ACHN (cell line): ENCODE results near the gene PHF1.
A peak's percentile ranks its signal among the peaks of the same experiment; 100 is the strongest.
"Not testable (repeated sequence)": the region's sequence is repeated elsewhere in the genome, so short reads cannot be mapped to it uniquely, and the experiment has no call there.

Experiments used
- DNase-seq: peaks from one replicate; pipeline ENCODE4 v3.0.0-alpha.2; 2015
- in situ Hi-C: cut with HindIII; loops from 2 replicates; pipeline ENCODE4 v1.10.0; 2017; ENCODE audit warnings: low sequenced_read_pairs, low pct_ligation_motif_present, low pct_unique_long_range_greater_than_20kb

The PHF1 gene

DNA sequence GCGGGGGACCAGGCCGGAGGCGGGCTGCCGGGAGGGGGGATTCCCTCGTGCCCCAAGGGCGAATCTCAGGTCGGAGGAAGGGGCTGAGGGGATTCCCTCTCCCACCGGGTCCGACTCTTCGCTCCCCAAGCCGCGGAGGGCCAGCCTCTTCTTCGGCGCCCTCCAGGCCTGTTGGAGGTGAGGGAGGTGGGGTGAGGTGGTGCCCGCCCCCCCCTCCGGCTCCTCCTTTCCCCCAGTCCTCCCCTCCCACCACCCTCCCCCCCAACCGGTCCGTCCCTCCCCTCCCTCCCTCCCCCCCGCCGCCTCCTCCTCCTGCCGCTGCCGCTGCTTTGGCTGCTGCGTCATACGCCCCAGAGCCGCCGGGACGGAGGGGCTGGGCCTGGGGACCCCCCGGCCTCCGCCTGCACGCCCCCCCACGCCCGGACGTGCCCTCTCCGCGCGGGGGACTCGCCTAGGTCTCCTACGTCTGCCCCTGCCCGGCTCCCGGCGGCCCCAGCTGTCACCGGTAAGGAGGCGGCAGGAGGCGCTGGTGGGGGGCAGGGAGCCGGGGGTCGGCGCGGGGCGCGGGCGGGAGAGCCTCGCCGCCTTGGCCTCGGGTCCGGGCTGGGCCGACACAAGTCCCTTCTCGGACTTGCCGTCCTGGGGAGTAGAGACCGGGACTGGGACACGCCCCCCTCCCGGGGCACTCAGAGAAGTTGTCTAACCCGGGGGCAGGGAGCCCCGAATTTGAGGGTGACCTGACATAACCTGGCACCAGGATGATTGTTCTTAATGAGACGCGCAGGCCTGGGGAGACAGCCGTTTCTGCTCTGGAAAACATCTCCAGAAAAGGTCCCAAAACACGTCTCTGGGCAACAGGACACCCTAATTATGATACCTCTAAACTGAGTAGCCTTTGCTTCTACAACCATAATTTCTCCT lies at the start of gene PHF1:
Gene PHF1 (plus strand): TSS at position 304 of the 921 bp plus-strand sequence. CDS start 1,250 bp downstream, outside the sequence.
- in situ Hi-C loops: no loop called here
- peak; percentile 59 for DNase-seq

DNA sequence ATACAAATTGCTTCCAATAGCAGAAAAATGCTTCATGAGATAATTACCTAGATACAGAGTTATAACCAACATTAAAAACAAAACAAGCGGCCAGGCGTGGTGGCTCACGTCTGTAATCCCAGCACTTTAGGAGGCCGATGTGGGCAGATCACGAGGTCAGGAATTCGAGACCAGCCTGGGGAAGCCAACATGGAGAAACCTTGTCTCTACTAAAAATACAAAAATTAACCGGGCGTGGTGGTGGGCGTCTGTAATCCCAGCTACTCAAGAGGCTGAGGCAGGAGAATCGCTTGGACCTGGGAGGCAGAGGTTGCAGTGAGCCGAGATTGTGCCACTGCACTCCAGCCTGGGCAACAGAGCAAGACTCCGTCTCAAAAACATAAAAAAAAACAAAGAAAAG lies 47.3 kb upstream of the PHF1 start:
- DNase-seq, in situ Hi-C loops: not testable (repeated sequence)

DNA sequence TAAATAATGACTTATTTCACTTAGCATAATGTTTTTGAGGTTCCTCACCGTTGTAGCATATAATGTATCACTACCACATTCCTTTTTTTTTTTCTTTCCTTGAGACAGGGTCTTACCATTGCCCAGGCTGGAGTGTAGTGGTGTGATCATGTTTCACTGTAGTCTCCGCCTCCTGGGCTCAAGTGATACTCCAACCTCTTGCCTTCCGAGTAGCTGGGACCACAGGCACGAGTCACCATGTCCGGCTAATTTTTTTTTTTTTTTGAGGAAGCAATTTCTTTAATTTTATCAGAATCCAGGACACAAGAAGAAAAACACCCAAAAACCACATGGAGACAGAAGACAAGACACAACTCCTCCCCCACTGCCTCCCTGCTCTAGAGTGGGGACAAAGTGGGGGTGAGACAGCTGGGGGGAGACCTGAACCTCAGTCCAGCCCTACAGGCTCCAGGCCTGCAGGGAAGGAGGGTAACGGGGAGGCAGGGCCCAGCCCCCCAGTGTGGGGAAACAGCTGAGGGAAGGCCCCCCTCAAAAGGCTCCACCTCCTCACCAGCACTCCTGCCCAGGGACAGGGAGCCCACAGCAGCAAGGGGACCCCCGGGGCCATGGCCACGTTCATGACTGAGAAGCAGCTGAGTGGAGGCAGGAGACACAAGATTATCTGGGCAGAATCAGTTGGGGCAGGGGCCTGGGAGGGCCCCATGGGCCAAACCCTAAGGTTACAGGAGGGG lies 46.2 kb upstream of the PHF1 start:
- in situ Hi-C loops: not testable (repeated sequence)
- DNase-seq: peak; percentile 46

DNA sequence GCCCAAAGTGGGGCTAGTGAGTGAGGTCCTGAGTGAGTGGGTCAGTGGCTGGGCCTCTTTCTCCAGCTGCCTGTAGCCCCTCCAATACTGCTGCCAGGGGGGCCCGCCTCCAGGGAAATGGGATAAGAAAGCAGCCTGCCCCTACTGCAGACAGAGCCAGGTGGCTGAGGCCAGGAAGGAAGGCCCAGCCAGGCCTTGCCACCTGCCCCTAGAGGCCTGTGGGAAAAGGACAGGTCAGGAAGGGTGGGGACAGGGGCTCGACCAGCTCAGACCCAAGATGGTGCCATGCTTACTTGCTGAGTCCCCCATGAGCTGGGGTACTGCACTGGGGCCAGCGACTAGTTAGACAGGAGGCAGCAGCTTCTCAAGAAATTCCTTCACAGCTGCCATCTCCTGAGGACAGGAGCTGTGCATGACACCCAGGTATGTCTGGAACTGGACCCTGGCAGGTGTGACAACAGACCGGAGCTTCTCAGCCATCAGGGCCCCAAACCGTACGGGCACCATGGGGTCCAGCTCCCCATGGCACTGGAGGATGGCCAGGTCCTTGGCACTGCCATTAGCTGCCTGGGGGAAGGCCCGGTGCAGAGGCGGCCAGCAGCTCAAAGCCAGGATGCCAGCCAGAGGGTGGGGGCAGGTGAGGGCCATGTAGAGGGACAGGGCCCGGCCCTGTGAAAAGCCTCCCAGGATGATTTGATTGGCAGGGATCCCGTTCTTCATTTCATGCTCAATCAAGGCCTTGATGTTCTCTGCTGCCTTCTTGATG lies 45.4 kb upstream of the PHF1 start:
- in situ Hi-C loops, DNase-seq: not testable (repeated sequence)

GRCh38 chr6:33367009-33367714 lies 43.7 kb upstream of the PHF1 start:
- in situ Hi-C loops: no loop called here
- DNase-seq: no peak

- in situ Hi-C loops, DNase-seq: not testable (repeated sequence)
Measured at GRCh38 chr6:33367715-33368025, 43.1 kb upstream of the PHF1 start.

GRCh38 chr6:33371901-33372300 lies 38.9 kb upstream of the PHF1 start:
- in situ Hi-C loops, DNase-seq: not testable (repeated sequence)

GRCh38 chr6:33372526-33373123 lies 38.2 kb upstream of the PHF1 start:
- in situ Hi-C loops: no loop called here
- no peak for DNase-seq

DNA sequence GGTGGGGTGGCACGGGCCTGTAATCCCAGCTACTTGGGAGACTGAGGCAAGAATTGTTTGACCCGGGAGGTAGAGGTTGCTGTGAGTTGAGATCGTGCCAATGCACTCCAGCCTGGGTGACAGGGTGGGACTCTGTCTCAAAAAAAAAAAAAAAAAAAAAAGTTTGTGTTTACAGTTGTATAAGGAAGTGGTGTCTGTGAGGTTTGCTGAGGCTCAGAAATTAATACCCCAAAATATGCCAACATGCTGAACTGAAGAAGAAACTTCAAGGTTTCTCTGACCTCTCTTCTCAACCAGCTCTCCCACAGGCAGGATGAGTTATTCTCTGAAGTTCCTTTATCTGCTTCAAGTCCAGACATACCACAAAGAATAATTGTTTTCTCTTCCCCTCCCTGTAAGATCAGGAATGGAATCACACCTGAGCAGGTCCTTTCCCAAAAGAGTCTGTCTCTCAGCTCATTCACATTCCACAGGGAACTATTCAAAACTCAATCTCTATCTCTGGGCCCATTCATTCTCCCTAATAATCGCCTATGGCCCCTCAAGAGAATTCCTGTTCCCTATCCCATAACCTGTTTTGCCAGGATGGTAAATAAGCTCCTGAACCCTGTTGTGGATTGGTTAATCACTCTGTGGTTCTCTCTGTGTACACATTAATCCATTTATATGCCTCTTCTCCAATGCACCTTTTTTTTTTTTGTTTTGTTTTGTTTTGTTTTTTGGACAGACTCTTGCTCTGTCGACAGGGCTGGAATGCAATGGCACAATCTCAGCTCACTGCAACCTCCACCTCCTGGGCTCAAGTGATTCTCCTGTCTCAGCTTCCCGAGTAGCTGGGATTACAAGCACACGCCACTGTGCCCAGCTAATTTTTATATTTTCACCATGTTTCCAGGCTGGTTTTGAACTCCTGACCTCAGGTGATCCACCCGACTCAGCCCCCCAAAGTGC lies 36.6 kb upstream of the PHF1 start:
- in situ Hi-C loops: no loop called here
- DNase-seq: no peak

DNA sequence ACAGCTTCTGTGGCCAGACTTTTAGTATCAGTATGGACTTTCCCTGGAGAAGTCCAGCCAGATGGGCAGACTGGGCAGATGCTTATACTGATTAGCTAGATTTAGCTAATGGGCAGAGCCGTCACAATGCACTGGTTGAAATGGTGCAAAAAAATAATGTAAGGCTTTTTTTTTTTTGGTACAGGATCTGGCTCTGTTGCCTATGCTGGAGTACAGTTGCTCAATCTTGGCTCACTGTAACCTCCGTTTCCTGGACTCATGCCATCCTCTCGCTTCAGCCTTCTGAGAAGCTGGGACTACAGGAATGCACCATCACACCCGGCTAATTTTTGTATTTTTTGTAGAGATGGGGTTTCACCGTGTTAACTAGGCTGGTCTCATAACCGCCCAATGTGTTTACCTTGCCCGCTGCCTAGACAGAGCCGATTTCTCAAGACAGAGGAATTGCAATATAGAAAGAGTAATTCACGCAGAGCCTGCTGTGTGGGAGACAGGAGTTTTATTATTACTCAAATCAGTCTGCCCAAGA lies 35.6 kb upstream of the PHF1 start:
- in situ Hi-C loops: no loop called here
- DNase-seq: peak; percentile 62

DNA sequence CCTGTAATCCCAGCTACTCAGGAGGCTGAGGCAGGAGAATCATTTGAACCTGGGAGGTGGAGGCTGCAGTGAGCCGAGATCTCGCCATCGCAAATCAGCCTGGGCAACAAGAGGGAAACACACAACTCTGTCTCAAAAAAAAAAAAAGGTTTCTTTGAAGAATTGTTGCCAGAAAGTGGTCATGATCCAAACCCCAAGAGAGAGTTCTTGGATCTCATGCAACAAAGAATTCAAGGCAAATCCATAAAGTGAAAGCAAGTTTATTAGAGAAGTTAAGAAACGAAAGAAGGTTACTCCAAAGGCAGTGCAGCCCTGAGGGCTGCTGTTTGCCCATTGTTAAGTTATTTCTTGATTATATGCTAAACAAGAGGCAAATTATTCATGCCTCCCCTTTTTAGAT lies 33.6 kb upstream of the PHF1 start:
- in situ Hi-C loops: no loop called here
- no peak for DNase-seq

DNA sequence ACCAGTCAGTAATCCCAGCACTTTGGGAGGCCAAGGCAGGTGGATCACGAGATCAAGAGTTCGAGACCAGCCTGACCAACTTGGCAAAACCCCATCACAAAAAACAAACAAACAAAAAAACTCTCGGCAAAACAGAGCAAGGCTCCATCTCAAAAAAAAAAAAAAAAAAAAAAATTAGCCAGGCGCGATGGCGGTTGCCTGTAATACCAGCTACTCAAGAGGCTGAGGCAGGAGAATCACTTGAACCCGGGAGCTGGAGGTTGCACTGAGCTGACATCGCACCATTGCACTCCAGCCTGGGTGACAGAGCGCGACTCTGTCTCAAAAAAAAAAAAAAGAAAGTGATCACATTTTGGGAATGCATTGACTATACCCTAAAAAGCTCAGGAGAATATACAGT lies 31.6 kb upstream of the PHF1 start:
- in situ Hi-C loops, DNase-seq: not testable (repeated sequence)

DNA sequence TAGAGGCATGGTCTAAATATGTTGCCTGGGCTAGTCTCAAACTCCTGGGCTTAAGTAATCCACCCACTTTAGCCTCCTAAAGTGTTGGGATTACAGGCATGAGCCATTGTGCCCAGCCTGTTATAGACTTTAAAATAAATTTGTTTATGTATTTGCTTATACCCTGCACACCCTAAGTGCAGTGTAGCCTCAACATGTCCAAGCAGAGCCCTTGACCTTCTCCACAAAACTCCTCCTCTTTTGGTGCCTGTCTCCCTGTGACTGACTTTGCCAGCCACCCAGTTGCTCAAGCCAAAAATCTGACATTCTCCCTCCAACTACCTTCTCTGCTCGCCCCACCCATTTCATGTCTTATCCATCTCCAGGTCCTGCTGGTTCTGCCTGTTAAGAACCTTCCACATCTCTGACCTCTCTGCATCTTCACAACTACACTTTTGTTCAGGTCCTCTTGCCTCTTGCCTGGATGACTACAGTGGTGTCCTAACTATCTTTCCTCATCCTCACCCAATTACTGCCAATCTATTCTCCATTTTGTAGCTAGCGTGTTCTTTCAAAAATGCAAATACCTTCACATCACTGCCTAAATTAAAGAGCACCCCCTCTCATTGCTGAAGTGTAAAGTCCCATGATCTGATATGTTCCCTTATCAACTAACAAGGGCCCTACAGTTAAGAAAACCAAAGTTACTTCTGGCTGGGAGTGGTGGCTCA lies 30.4 kb upstream of the PHF1 start:
- no peak for DNase-seq
- in situ Hi-C loops: no loop called here

DNA sequence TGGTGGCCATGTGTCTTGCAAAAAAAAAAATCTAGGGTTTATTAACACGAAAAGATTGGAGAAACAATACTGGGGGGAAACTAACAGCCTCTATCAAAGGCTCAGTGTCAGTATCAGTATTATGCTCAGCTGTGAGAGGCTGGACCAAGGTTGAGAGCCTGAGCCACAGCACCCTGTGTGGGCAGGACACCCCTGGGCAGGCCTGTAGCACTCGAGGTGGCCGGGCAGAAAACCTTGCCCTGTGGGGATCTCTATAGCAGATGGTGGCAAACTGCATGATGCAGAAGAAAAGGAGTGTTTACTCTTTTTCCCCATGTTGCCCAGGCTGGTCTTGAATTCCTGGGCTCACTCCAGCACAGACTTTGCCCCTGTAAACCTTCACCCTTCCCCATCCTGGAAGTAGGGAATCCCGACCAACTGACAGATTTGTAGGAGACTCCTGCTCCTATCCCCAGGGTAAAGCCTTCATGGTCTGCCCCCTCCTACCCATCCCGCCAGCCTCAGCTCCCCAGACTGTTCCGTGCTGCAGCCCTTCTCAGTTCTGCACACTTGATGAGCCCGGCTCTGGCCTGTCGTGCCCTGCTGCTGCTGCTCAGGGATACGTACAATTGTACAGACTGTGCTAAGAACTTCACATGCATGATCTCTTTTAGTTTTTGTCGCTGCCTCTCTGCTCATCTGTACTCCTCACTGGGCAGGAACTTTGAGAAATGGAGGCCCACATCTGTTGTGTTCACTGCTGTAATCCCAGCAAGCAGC lies 27.2 kb upstream of the PHF1 start:
- DNase-seq: no peak
- in situ Hi-C loops: no loop called here

DNA sequence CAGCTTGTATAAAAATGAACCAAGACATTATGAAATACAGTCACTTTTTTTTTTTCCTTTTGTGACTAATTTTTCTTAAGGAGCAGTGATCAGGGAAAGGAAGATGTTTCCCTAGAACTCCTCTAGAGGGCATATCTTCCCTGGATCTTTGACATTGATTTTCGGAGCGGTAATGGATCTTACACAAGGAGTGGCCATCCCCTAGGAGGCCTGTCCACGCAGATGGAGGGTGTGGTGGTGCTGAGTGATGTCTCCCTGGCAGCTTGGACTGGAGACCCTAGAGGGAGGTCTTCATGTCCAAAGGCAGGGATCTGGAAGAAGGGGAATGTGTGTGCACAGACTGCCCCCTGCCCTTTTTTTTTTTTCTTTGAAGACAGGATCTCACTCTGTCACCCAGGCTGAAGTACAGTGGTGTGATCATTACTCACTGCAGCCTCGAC lies 26.2 kb upstream of the PHF1 start:
- DNase-seq: peak; percentile 75
- in situ Hi-C loops: no loop called here

- in situ Hi-C loops: no loop called here
- DNase-seq: no peak
Measured at GRCh38 chr6:33390173-33390572, 20.6 kb upstream of the PHF1 start.
